GM12878 (cell line): ENCODE measurements around the gene CLEC4D.

Source experiments
- BCLAF1 ChIP-seq: fragments of 450-650 bp; IDR thresholded peaks from 2 replicates; pipeline ENCODE4 v1.6.1; 2017; ENCODE audit warnings: antibody characterized with exemption, mild to moderate bottlenecking, moderate library complexity
- JUND ChIP-seq: IDR thresholded peaks from 2 replicates; pipeline ENCODE4 v1.6.1; 2012; ENCODE audit warnings: low read depth, mild to moderate bottlenecking, low read length, improper control_type of control experiment, moderate library complexity

- no peak for TF ChIP-seq BCLAF1
- no peak for TF ChIP-seq JUND
Measured at GRCh38 chr12:8519171-8519570, 5.9 kb downstream of the CLEC4D start.
